GM19351 (cell line): Measurements from ENCODE around the gene SRRM5.
"Not testable (repeated sequence)": the region's sequence is repeated elsewhere in the genome, so short reads cannot be mapped to it uniquely, and the experiment has no call there.

Experiments
- ATAC-seq: cut with Tn5 transposase; IDR thresholded peaks from one replicate; pipeline ENCODE4 v1.9.1; 2021; ENCODE audit warnings: mild to moderate bottlenecking, moderate library complexity; ENCODE audit not compliant: unreplicated experiment

The SRRM5 gene

GRCh38 chr19:43636121-43636683 is 24.3 kb downstream of the SRRM5 start:
- no peak for ATAC-seq

DNA sequence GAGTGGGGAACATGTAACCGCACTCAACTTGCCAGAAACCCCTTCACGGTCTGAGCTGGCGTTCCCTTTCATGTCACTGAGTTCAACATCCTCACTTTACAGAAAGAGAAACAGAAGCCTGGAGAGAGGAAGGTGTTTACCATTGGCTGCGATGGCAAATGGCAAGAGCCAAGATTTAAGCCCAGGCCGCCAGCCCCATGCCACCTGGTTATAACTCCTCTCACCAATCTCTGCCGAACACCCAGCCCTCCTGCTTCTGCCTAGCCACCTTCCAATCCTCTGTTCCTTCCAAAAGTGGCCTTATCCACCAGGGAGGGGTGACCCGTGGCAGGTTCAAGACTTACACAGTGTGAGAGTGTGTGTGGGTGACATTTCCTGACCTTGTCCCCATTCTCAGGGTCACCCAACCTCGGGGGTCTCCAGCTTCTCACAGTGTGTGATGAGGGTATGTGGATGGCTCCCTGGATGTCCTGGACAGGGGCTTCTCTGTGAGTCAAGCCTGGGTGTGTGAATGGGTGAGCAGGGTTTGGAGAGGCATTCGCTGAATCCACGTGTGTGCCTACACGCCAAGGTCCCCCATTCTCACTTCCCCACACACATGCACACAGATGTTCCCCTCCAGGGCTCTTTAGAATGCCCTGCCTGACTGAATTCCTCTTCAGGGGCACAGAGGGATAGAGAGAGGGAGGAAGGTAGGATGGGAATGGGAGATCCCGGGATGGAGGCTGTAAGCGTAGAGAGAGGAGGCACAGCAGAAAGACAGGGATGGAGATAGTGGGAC is 26.5 kb downstream of the SRRM5 start:
- no peak for ATAC-seq

GRCh38 chr19:43638995-43639518 is 27.2 kb downstream of the SRRM5 start:
- ATAC-seq, result no peak

DNA sequence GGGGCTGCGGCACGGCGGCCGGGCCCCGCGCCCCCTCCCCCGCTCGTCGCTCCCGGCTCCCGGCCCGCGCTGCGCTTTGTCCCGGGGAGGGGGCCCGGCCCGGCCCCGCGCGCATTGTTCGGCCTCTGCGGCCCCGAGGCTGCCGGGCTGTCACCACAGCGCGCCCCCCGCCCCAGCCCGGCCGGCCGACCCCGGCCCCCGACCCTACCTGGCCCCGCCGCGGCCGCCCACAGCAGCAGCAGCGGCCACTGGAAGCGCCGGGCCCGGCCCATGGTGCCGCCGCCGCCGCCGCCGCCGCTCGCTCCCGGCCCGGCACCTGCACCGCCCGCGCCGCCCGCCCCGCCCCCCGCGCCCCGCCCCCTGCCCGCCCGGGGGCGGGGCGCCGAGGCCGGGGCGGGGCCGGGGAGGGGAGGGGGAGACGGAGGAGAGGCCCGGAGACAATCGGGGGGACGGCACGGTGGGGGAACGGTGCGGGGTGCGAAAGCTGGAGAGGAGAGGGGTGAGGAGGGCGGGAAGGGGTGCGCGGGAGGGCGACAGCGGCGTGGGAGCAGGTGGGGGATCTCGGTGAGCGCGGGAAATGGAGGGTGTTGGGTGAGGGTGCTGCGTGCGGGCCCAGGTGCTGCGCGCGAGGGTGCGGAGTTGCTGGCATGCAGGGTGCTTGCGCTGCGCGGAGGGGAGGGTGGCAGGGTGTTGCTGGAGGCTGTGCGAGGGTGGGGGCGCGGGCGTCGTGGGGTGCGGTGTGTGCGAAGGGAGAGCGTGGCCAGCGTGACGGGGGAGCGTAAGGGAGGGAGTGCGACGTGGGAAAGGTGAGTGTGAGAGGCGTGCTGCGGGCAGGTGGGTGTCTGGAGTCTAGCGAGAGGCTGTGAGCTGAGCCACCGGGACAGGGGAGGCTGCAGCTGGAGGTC is 27.9 kb downstream of the SRRM5 start, which contains the start of gene CADM4:
TSS of gene CADM4 (minus strand) at position 332 of the 905 bp plus-strand sequence. CDS start at position 272, 60 bp downstream.
- ATAC-seq, result no peak

DNA sequence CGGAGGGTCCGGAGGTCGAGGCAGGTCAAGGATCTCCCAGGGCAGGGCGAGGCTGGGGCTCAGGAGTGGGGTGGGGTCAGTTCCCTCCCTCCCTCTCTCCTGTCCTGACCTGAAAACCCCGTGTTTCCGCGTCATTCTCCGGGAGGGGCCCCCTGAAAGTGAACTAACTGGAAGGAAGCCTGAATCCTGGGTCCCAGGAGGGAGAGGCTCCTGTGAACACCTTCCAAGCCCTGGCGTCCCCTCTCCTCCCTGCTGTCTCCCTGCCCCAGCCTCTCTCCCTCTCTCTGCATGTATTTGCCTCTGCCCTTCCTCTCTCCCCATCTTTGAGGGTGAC is 28.5 kb downstream of the SRRM5 start:
- ATAC-seq, result no peak

- no peak for ATAC-seq
These were observed 29.4 kb downstream of the SRRM5 start for GRCh38 chr19:43641333-43641732.

DNA sequence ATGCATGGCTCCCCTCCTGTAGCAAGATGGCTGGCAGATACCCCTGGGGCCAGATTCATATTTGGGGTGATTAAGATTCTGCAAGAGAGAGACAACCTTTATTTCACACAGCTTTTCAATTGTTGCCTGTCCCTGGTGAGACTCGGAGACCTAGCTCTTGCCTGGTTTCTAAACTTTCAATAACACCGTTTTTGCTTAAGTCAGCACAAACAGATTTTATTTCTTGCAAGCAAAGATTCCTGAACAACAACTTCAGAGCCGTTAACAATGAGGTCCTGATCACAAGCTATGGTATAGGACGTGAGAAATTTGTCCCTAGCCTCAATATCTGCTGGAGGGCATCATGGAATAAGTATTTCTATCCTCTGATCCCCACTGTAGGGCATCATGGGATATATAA is 30.6 kb downstream of the SRRM5 start:
- no peak for ATAC-seq

- no peak for ATAC-seq
These were observed 31.4 kb downstream of the SRRM5 start for GRCh38 chr19:43643326-43643725.

DNA sequence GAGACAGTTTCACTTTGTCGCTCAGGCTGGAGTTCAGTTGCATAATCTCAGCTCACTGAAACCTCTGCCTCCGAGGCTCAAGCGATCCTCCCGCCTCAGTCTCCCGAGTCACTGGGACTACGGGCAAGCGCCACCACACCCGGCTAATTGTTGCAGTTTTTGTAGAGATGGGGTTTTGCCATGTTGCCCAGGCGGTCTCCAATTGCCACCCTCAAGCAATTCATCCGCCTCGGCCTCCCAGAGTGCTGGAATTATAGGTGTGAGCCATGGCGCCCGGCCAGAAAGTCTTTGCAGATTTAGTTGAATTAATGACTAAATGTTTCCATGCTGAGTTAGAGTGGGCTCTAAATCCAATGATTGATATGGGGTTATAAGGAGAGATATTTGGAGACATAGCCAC is 32.3 kb downstream of the SRRM5 start:
- ATAC-seq, result no peak

DNA sequence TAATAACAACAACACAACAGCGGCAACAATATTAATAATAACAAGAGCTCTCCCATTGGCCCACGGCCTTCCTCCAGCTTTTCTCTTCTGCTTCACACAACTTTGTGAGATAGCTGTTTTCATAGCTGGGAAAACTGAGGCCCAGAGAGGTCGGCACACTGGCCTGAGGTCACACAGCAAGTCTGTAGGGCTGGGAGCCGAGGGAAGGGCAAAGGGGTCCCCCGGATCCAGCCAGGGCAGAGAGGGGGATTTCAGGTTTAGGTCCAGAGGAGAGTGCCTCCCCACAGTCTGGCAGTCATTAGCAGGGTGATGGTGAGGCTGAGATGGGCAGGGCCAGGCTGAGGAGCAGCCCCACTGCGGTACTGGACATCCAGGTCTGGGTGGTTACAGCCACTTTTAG is 36.7 kb downstream of the SRRM5 start:
- no peak for ATAC-seq

GRCh38 chr19:43649514-43649913 is 37.6 kb downstream of the SRRM5 start:
- ATAC-seq, result no peak

- ATAC-seq, result not testable (repeated sequence)
These were observed 38.4 kb downstream of the SRRM5 start for GRCh38 chr19:43650276-43650675.

DNA sequence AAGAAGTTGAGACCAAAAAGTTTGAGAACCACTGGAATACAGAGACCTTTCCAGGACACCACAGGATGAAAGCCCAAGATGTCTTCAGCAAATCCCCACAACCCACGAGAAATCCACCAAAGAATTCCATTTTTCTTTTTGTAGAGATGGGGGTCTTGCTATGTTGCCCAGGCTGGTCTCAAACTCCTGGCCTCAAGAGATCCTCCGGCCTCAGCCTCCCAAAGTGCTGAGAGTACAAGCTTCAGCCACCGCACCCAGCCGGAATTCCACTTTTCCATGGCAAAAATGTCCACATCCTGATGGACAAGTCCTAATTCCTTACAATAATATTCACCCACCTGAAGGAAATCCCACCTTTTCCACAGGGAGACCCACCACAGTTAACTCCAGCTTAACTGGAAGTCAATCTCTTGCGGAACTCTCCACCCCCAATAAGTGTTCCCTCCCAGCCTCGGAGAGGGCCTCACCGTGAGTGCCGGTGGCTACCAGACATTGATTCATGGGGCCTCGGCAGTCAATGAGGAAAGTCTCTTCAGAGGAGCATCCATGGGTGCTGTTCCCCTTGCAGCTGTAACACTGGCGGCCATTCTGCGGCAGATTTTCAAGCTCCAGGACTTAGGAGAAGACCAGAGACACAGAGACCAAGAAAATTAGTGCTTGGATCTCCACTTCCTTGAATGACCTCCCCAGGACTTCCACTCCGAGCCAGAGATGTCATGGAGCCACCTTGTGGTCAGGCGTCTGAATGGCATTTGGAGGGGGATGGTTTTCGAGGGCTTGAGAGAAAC is 40.1 kb downstream of the SRRM5 start:
- ATAC-seq, result no peak

DNA sequence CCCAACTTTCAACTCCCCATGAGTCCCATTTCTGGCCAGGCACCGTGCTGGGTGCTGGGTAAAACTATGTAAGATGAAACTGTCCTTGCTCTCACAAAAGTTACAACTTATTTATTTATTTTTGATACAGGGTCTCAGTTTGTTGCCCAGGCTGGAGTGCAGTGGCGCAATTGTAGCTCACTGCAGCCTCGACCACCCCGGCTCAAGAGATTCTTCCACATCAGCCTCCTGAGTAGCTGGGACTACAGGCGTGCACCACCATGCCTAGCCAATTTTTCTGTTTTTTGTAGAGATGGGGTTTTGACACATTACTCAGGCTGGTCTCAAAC is 40.6 kb downstream of the SRRM5 start:
- no peak for ATAC-seq

DNA sequence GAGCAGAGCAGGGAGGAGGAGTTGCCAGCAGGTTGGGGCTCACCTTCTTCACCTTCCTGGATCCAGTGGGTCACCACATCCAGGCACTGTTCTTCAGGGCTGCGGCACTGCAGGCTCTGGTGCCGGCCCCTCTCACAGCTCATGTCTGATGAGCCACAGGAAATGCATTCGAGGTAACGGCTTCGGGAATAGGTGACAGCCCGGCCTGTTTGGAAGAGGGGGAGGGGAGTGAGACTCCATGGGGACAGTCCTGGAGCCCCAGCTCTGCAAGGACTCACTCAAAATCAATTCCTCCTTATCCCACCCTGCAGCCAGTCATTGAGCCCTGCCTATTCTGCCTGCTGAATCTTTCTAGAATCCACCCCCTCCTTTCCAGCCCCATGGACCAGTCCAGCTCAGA is 44.5 kb downstream of the SRRM5 start:
- no peak for ATAC-seq

- ATAC-seq, result no peak
These were observed 46.1 kb downstream of the SRRM5 start for GRCh38 chr19:43658001-43658400.

DNA sequence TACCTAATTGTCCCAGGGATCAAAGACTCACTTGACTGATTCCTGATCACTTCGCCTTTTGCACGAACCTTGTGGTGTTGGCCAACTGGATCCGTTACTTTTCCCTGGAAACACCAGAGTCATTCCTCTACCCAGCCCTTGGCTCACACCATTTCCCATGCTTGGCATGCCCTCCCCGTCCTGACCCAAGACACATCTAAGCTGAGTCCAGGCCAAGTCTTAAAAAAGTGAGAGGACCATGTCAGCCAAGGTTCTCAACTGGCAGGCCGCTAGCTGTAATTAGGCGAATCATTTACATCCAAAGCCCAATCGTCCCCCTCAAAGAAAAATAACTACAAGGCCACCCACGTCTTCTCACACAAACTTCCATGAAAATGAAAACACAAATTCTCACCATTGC is 46.6 kb downstream of the SRRM5 start:
- no peak for ATAC-seq

- no peak for ATAC-seq
These were observed 48.5 kb downstream of the SRRM5 start for GRCh38 chr19:43660301-43660970.

DNA sequence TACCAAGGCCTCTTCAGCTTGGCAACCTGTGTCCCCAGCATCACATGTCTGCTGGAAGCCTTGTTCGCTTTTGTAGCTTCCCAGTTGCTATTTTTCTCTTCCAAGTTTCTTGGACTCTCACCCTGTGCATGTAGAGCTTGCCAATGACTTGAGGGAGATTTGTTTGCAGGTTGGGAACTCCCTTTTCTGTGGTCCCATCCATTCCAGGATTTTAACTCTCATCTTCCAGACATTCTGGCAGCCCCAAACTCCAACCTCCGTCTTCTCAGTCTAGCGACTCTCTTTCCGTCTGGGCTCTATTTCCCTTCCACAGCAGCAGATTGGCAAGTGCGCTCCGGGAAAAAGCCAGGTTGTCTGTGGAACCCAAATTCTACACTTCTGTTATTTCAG is 49.1 kb downstream of the SRRM5 start:
- ATAC-seq, result no peak

DNA sequence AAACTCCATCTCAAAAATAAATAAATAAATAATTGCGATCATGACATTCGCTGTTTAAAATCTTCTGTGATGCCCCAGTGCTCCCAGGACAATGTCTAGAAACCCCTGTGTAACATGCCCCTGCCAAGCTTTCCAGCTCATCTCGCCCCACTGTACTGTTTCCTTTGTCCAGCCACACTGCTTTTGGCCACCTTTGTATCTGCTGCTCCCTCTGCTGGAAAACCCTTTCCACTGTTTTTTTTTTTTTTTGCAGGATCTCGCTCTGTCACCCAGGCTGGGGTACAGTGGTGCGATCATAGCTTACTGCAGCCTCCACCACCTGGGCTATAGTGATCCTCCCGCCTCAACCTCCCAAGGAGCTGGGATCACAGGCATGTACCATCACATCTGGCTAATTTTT is 50.6 kb downstream of the SRRM5 start:
- no peak for ATAC-seq
